Naive thymus-derived CD4-positive, alpha-beta T cell (primary cell): Measurements from ENCODE around the gene PALM3. TPM values are rescaled to one million over a fixed set of nuclear protein-coding genes. Genes with fewer than 3 reads are reported as not detected.

ENCODE experiments used
- ATAC-seq: fragments of 150-1000 bp; cut with Tn5 transposase; 2 replicates; pipeline ENCODE4 v1.10.0; 2021; ENCODE audit warnings: mild to moderate bottlenecking, moderate library complexity
- CTCF ChIA-PET: fragments of 350-600 bp; sonication (Branson Sonifier 250); formaldehyde crosslinking; loops from one replicate; lab custom pipeline; 2021; ENCODE audit warnings: antibody characterized with exemption; lab: Charles Lee
- POLR2A ChIA-PET: fragments of 350-600 bp; sonication (Branson Sonifier 250); formaldehyde crosslinking; loops from one replicate; lab custom pipeline; 2021; ENCODE audit warnings: antibody characterized with exemption, inconsistent platforms; lab: Charles Lee
- DNase-seq, 9 donors: peaks; one replicate each; pipeline versions ENCODE4 v3.0.0 to v3.0.0-alpha.2; 2020 to 2022; ENCODE audit warnings: mixed read lengths in 1 of 9
- H3K27ac ChIP-seq: one replicate; pipeline ENCODE4 v1.7.0; 2013; ENCODE audit warnings: mild to moderate bottlenecking, low read depth, low read length, moderate library complexity
- H3K27me3 ChIP-seq, 2 donors: one replicate each; pipeline ENCODE4 v1.7.0; 2013; ENCODE audit warnings: low read length in 2 of 2, mild to moderate bottlenecking in 2 of 2, moderate library complexity in 2 of 2; ENCODE audit not compliant: control insufficient read depth in 2 of 2, insufficient read depth in 2 of 2
- H3K36me3 ChIP-seq, 3 experiments: 1 replicate in 2 of 3; 2 replicates in 1 of 3; pipeline ENCODE4 v1.7.0; 2013; ENCODE audit warnings: low read length in 3 of 3, mild to moderate bottlenecking in 3 of 3, moderate library complexity in 1 of 3; ENCODE audit not compliant: insufficient read depth in 3 of 3, control insufficient read depth in 2 of 3
- H3K4me1 ChIP-seq, 2 donors: one replicate each; pipeline ENCODE4 v1.7.0; 2013; ENCODE audit warnings: low read length in 2 of 2, mild to moderate bottlenecking in 2 of 2, moderate library complexity in 1 of 2; ENCODE audit not compliant: control insufficient read depth in 2 of 2, insufficient read depth in 2 of 2
- H3K4me3 ChIP-seq: 2 replicates; pipeline ENCODE4 v1.7.0; 2013; ENCODE audit warnings: mild to moderate bottlenecking, low read length
- H3K9me3 ChIP-seq, 3 experiments: 1 replicate in 2 of 3; 2 replicates in 1 of 3; pipeline ENCODE4 v1.7.0; 2013; ENCODE audit warnings: low read length in 3 of 3; ENCODE audit not compliant: control insufficient read depth in 2 of 3
- H3K27ac Mint-ChIP-seq, 9 donors: one replicate each; pipeline ENCODE4 v1.8.0; 2020 to 2022; ENCODE audit warnings: mixed read lengths in 9 of 9, mild to moderate bottlenecking in 8 of 9, moderate library complexity in 5 of 9, inconsistent platforms in 2 of 9
- H3K27me3 Mint-ChIP-seq, 5 donors: one replicate each; pipeline ENCODE4 v1.8.0; 2021 to 2022; ENCODE audit warnings: mixed read lengths in 5 of 5, mild to moderate bottlenecking in 1 of 5
- H3K36me3 Mint-ChIP-seq, 5 donors: one replicate each; pipeline ENCODE4 v1.8.0; 2020 to 2022; ENCODE audit warnings: mixed read lengths in 5 of 5, mild to moderate bottlenecking in 3 of 5, inconsistent platforms in 1 of 5
- H3K4me1 Mint-ChIP-seq, 7 donors: one replicate each; pipeline ENCODE4 v1.8.0; 2020 to 2022; ENCODE audit warnings: mixed read lengths in 7 of 7, mild to moderate bottlenecking in 3 of 7, inconsistent platforms in 1 of 7
- H3K4me3 Mint-ChIP-seq, 10 donors: one replicate each; pipeline ENCODE4 v1.8.0; 2020 to 2022; ENCODE audit warnings: mild to moderate bottlenecking in 10 of 10, mixed read lengths in 10 of 10, moderate library complexity in 6 of 10, inconsistent platforms in 2 of 10
- H3K9me3 Mint-ChIP-seq, 11 donors: one replicate each; pipeline ENCODE4 v1.8.0; 2020 to 2022; ENCODE audit warnings: mixed read lengths in 11 of 11, mild to moderate bottlenecking in 4 of 11, inconsistent platforms in 1 of 11, moderate library complexity in 1 of 11
- intact Hi-C, 2 donors: fragments of 100-400 bp; cut with micrococcal nuclease; formaldehyde crosslinking; loops; one replicate each; pipeline ENCODE4 v1.15.1; 2023
- polyA plus RNA-seq, 2 donors: library from polyadenylated mRNA; unstranded; fragments of 300-500 nt; fragmentation: Illumina TruSeq; gene quantifications; one replicate each; pipeline ENCODE4 v1.2.3, GENCODE V29; 2021
- total RNA-seq, 6 experiments: library from RNA in 5 of 6; stranded (reverse) in 5 of 6; gene quantifications; 1 replicate in 5 of 6; 2 replicates in 1 of 6; pipeline ENCODE4 v1.2.3 and lab custom pipeline; 2021 to 2026

Gene PALM3
- total and polyA plus RNA-seq, 7 experiments from 2014 or later: 0.22 TPM; not detected in 6

DNA sequence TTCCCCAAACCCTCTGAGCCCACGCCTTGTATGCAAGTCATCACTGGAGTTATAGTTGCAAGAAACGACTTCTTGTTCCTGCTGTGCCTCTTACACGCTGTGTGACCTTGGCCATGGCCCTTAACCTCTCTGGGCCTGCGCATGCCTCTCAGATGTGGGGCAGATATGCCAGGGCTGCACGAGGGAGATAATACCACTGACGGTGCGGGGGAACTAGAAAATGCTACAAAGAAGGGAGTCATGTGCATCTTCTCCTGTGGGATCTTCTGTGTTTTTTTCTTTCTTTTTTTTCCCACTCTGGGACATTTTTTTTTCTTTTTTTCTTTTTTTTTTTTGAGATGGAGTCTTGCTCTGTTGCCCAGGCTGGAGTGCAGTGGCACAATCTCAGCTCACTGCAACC, 33.0 kb upstream of the PALM3 start:
- Histone ChIP-seq H3K4me1 (peaks cover 8% of the 10 kb centered on the region in 2 donors), H3K4me3 (no peak overlapping the region), H3K36me3 (peaks cover 0 to 23% (median 0%) of the 10 kb centered on the region in 3 experiments), H3K27me3 (no peaks in the 10 kb centered on the region), H3K27ac (no peak overlapping the region), H3K9me3 (peaks cover 0 to 8% (median 0%) of the 10 kb centered on the region in 3 experiments)
- no peak for ATAC-seq
- Mint-ChIP-seq H3K4me1 (peaks cover 7 to 16% (median 12%) of the 10 kb centered on the region in 7 donors), H3K27me3 (no peaks in the 10 kb centered on the region), H3K9me3 (peaks cover 0 to 13% (median 3%) of the 10 kb centered on the region in 11 donors), H3K36me3 (peaks cover 4 to 25% (median 10%) of the 10 kb centered on the region in 5 donors), H3K4me3 (peak overlapping the region in 2 of 10 donors; percentile 1 to 10), H3K27ac (peak overlapping the region in 7 of 9 donors; percentile 10 to 81 (median 46))
- ChIA-PET CTCF (no interaction called here), POLR2A (interaction anchor here (0.7 to 1.2 kb wide), 6 partner anchors 11 to 422 kb away, joined by 3 to 5 read pairs (median 4); partner anchors contain the start of gene ASF1B)
- intact Hi-C loops: no loop called here
- DNase-seq: no peak

DNA sequence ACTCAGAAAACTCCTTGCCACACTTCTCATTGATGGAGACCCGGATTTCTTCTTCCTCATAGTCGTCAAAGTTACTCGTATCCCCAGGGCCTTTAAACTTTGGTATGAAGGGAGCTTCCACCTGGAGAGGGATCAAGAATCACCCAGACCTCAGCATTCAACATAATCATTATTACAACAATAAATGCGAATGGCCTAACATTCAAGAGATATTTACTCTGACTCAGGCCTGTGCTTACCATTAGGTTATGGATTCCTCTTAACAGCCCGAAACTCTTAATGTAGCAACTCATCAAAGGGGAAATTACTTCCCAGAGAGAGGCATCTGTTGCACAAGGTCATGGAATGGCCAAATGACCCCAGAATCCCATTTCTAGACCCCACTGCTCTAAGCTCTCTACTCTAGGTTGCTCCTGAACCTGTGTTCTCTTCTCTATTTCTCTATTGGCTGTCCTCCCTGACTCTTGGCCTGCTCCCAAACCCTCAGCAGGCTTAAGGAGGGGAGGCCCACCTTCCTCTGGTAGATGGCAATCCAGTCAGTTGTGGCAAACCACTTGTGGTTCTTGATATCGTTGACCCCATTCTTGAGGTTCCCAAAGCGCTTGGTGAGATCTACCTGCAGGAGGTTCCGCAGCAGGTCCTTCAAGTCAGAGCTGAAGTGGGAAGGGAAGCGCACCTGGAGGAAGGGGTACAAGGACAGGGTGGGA, 31.4 kb upstream of the PALM3 start:
- peaks cover 0 to 30% (median 0%) of the 10 kb centered on the region in 3 experiments for H3K36me3 ChIP-seq
- no peaks in the 10 kb centered on the region for H3K27me3 ChIP-seq
- Mint-ChIP-seq H3K36me3 (peaks cover 7 to 29% (median 13%) of the 10 kb centered on the region in 5 donors), H3K27me3 (no peaks in the 10 kb centered on the region), H3K27ac (peak overlapping the region in 6 of 9 donors; percentile 53 to 87 (median 66)), H3K4me1 (peaks cover 13 to 21% (median 18%) of the 10 kb centered on the region in 7 donors), H3K9me3 (peaks cover 0 to 13% (median 3%) of the 10 kb centered on the region in 11 donors), H3K4me3 (peak overlapping the region in 9 of 10 donors; percentile 36 to 72 (median 49))
- ChIA-PET POLR2A (interaction anchor here (0.7 to 2.0 kb wide), 2 partner anchors 18 to 43 kb away, joined by 4 to 7 read pairs; partner anchors contain the start of gene ASF1B), CTCF (interaction anchor here (0.5 to 1.1 kb wide), 3 partner anchors 19 to 101 kb away, joined by 3 to 6 read pairs (median 3); partner anchors contain the start of gene ASF1B)
- ATAC-seq: no peak
- H3K4me1 ChIP-seq: peaks cover 8 to 10% of the 10 kb centered on the region in 2 donors
- no peak for DNase-seq
- no peak overlapping the region for H3K4me3 ChIP-seq
- peaks cover 0 to 8% (median 0%) of the 10 kb centered on the region in 3 experiments for H3K9me3 ChIP-seq
- H3K27ac ChIP-seq: no peak overlapping the region
- intact Hi-C loops: no loop called here

DNA sequence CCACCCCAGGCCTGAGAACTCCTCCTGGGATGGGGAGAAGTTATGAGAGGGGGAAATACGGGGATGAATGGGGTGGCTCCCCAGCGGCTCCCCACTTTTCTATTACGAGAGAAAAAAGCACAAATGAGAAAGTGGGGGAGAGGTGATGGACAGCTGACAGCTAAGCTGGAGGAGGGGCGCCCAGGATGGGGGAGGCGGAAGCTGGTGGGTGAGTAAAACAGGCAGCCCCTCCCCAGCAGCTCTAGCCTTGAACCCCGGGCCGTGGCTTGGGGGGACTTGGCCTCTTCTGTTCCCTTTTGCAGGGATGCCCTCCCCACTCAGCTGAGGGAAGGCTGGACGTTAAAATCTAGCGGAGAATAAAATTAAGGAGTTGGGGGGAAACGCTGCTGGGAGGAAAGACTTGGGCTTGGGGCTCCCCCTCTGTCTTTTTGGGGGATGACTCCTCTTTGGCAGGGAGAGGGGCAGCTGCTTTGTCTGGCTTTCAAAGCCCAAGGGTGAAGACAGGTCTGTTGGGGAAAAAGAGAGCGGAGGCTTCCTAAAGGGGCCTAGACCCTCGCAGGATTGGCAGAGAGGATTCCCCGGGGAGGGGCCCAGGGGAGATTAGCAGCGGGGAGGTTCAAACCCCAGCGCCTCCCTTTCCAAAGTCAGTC, 30.1 kb upstream of the PALM3 start:
- peaks cover 0 to 22% (median 0%) of the 10 kb centered on the region in 3 experiments for H3K36me3 ChIP-seq
- ChIA-PET CTCF (interaction anchor here (0.5 to 1.4 kb wide), 5 partner anchors 24 to 231 kb away, joined by 3 to 7 read pairs (median 3); partner anchors contain the start of gene ASF1B), POLR2A (interaction anchor here (0.8 to 2.0 kb wide), 13 partner anchors 10 to 211 kb away, joined by 3 to 11 read pairs (median 4); partner anchors contain the start of genes ASF1B, IL27RA and PRKACA)
- peaks cover 0 to 8% (median 0%) of the 10 kb centered on the region in 3 experiments for H3K9me3 ChIP-seq
- no peaks in the 10 kb centered on the region for H3K27me3 ChIP-seq
- H3K4me1 Mint-ChIP-seq: peaks cover 13 to 21% (median 18%) of the 10 kb centered on the region in 7 donors
- intact Hi-C loops: loop anchor here (1.0 to 2.0 kb wide), 7 partner anchors 11 to 481 kb away; partner anchors contain the start of genes PRKACA (in 2 of the 2), ASF1B (in 1 of the 2), MISP3 (in 1 of the 2) and NDUFB7 (in 1 of the 2)
- H3K27ac ChIP-seq: peak overlapping the region; percentile 89
- H3K27ac Mint-ChIP-seq: peak overlapping the region; percentile 89 to 100 (median 98)
- H3K4me3 Mint-ChIP-seq: peak overlapping the region; percentile 81 to 100 (median 98)
- ATAC-seq (peak; percentile 4), DNase-seq (peak in 1 of 9 donors; percentile 62)
- H3K36me3 Mint-ChIP-seq: peaks cover 7 to 31% (median 10%) of the 10 kb centered on the region in 5 donors
- peaks cover 8 to 10% of the 10 kb centered on the region in 2 donors for H3K4me1 ChIP-seq
- peaks cover 0 to 13% (median 3%) of the 10 kb centered on the region in 11 donors for H3K9me3 Mint-ChIP-seq
- H3K27me3 Mint-ChIP-seq: no peaks in the 10 kb centered on the region
- peak overlapping the region; percentile 99 for H3K4me3 ChIP-seq

DNA sequence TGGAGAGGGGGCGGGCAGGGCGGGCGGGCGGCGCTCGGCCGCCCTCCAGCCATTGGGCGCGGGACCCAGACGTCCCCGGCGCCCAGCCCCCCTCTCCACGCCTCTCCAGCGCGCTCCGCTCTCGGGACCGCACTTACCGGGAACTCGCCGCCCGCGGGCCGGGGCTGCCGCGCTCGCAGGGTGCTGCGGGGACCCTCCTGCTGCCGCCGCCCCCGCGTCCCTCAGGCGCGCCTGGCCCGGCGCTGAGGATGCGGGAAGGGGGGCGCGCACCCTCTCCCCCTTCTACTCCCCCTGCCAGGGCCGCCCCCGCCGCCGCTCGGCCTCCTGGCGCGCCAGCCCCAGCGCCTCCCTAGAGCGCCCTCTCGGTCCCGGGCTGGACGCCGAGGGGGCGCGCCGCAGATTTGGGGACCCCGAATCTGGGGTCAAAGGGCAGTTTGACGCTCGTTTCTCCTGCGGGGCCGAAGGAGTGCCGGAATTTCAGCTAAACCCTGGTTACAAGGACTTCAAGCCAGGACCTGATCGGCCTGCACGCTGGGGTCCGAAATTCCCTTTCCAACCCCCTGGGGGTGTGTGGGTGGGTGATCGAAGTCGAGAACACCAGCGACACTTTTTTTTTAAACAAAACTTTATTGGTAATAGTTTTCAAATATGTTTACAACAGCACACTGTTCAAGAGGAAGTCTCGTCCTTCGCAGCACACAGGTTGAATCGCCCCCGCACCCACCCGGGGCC, 29.4 kb upstream of the PALM3 start:
- CTCF ChIA-PET: interaction anchor here (0.5 to 1.4 kb wide), 5 partner anchors 25 to 230 kb away, joined by 3 to 7 read pairs (median 3); partner anchors contain the start of gene ASF1B
- POLR2A ChIA-PET: interaction anchor here (0.8 to 2.0 kb wide), 13 partner anchors 9 to 210 kb away, joined by 3 to 11 read pairs (median 4); partner anchors contain the start of genes ASF1B, IL27RA and PRKACA
- H3K27ac ChIP-seq: peak overlapping the region; percentile 89
- Mint-ChIP-seq H3K9me3 (peaks cover 0 to 13% (median 3%) of the 10 kb centered on the region in 11 donors), H3K4me3 (peak overlapping the region; percentile 81 to 100 (median 98)), H3K27me3 (no peaks in the 10 kb centered on the region), H3K4me1 (peaks cover 13 to 21% (median 18%) of the 10 kb centered on the region in 7 donors), H3K27ac (peak overlapping the region; percentile 89 to 100 (median 98)), H3K36me3 (peaks cover 4 to 28% (median 7%) of the 10 kb centered on the region in 5 donors)
- intact Hi-C loops: loop anchor here (1.0 to 2.0 kb wide), 7 partner anchors 10 to 482 kb away; partner anchors contain the start of genes PRKACA (in 2 of the 2), ASF1B (in 1 of the 2), MISP3 (in 1 of the 2) and NDUFB7 (in 1 of the 2)
- H3K9me3 ChIP-seq: peaks cover 0 to 8% (median 0%) of the 10 kb centered on the region in 3 experiments
- peaks cover 8 to 10% of the 10 kb centered on the region in 2 donors for H3K4me1 ChIP-seq
- peak overlapping the region; percentile 99 for H3K4me3 ChIP-seq
- H3K36me3 ChIP-seq: peaks cover 0 to 16% (median 0%) of the 10 kb centered on the region in 3 experiments
- H3K27me3 ChIP-seq: no peaks in the 10 kb centered on the region
- DNase-seq (peak; percentile 56 to 89 (median 84)), ATAC-seq (peak; percentile 71)

DNA sequence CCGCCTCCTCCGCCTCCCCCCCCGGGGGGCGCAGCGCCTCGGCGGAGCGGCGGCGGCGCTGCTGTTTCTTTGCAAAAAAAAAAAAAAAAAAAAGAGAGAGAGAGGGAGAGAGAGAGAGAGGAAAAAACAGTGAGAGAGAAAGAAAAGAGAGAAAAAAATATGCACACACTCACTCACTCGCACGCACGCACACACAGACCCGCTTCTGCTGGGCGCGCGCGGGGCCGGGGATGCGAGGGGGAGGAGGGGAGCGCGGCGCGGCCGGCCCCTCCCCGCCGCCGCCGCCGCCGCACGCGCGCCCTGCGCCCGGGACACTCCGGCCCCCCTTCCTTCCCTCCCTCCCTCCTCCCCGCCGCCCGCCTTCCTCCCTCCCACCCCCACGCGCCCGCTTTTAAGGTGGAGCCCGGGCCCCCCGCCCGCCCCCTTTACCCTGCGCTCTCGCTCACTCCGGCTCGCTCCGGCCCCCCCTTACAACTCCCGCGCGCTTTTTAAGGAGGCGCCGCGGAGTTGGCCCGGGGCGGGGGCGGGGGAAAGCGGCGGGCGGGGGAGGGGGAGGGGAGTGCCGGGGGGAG, 28.7 kb upstream of the PALM3 start, which contains the start of gene SAMD1:
TSS of gene SAMD1 (minus strand) at position 243 of the 572 bp plus-strand sequence.
- ChIA-PET POLR2A (interaction anchor here (1.0 to 2.1 kb wide), 9 partner anchors 9 to 209 kb away, joined by 4 to 11 read pairs (median 5); partner anchors contain the start of genes ASF1B, IL27RA and PRKACA), CTCF (interaction anchor here (1.0 to 1.4 kb wide), 2 partner anchors 9 to 46 kb away, joined by 6 to 7 read pairs; partner anchors contain the start of gene ASF1B)
- peaks cover 0 to 8% (median 0%) of the 10 kb centered on the region in 3 experiments for H3K9me3 ChIP-seq
- peaks cover 4 to 28% (median 7%) of the 10 kb centered on the region in 5 donors for H3K36me3 Mint-ChIP-seq
- peak within 1 kb of the TSS; percentile 89 for H3K27ac ChIP-seq
- intact Hi-C loops: loop anchor here (1.0 to 2.0 kb wide), 9 partner anchors 9 to 482 kb away; partner anchors contain the start of genes ASF1B (in 2 of the 2), PRKACA (in 2 of the 2), DCAF15 (in 1 of the 2) and MISP3 (in 1 of the 2)
- peak within 1 kb of the TSS; percentile 81 to 100 (median 98) for H3K4me3 Mint-ChIP-seq
- peaks cover 0 to 13% (median 3%) of the 10 kb centered on the region in 11 donors for H3K9me3 Mint-ChIP-seq
- peak within 1 kb of the TSS; percentile 89 to 100 (median 98) for H3K27ac Mint-ChIP-seq
- ATAC-seq (peak; percentile 78), DNase-seq (peak; percentile 60 to 88 (median 79))
- H3K27me3 Mint-ChIP-seq: no peaks in the 10 kb centered on the region
- peak within 1 kb of the TSS; percentile 99 for H3K4me3 ChIP-seq
- peaks cover 0 to 14% (median 0%) of the 10 kb centered on the region in 3 experiments for H3K36me3 ChIP-seq
- H3K4me1 ChIP-seq: peaks cover 8 to 10% of the 10 kb centered on the region in 2 donors
- H3K27me3 ChIP-seq: no peaks in the 10 kb centered on the region
- peaks cover 13 to 21% (median 18%) of the 10 kb centered on the region in 7 donors for H3K4me1 Mint-ChIP-seq
